Measurements from ENCODE around the gene CCDC6. TPM values are rescaled to one million over a fixed set of nuclear protein-coding genes. Genes with fewer than 3 reads are reported as not detected.

The CCDC6 gene
- total and polyA plus RNA-seq, 2 of the 8 experiments (the other 6 are each of a cell fraction or from before 2014, with no cell fraction given), result 42.2 to 74.4 TPM

GRCh38 chr10:59823111-59823510, 83.2 kb downstream of the CCDC6 start:
- peaks cover 10 to 93% of the 10 kb centered on the region in 2 experiments for H3K79me2 ChIP-seq (ENCODE audit: control insufficient read depth in 1 of 2, insufficient read depth in 2 of 2, low read length in 2 of 2)
- H3K23ac ChIP-seq (ENCODE audit: insufficient read length), result no peak overlapping the region
- no peak overlapping the region for H3K18ac ChIP-seq (ENCODE audit: extremely low read depth, low read length)
- FAIRE-seq (no peak), DNase-seq (ENCODE audit: low read depth in 1 of 2, low spot score in 2 of 2) (no peak)
- no peak overlapping the region for H3K4me3 ChIP-seq (ENCODE audit: extremely low read depth in 1 of 4, insufficient read depth in 2 of 4, low read depth in 3 of 4, low read length in 4 of 4)
- H4K20me1 ChIP-seq (replicated peaks in 1 of 2; ENCODE audit: control insufficient read depth in 1 of 2, insufficient read depth in 2 of 2, low read length in 2 of 2), result peaks cover 1 to 4% of the 10 kb centered on the region in 2 experiments
- H4K5ac ChIP-seq (ENCODE audit: insufficient read length, low read depth, low read length), result no peak overlapping the region
- WGBS, 2 experiments (ENCODE audit: extremely low coverage in 1 of 2, insufficient coverage in 1 of 2, insufficient read length in 1 of 2, insufficient replicate concordance in 2 of 2, low coverage in 1 of 2, low lambda C conversion rate in 2 of 2, missing lambda C conversion rate in 1 of 2), result 91% methylated on average over 6 of the region's 6 CpGs; no CpG with 5 or more reads in 1 of the 2 experiments
- no peak overlapping the region for H3K56ac ChIP-seq (replicated peaks; ENCODE audit: insufficient read length, low read depth, low read length)
- H3K9me3 ChIP-seq (ENCODE audit: insufficient read depth in 2 of 2, low read depth in 1 of 2, low read length in 1 of 2), result no peaks in the 10 kb centered on the region
- no peaks in the 10 kb centered on the region for H3K27me3 ChIP-seq (replicated peaks in 1 of 4; ENCODE audit: control insufficient read depth in 3 of 4, extremely low read depth in 1 of 4, insufficient read depth in 3 of 4, low read length in 3 of 4)
- H3K23me2 ChIP-seq (ENCODE audit: low read depth, low read length), result no peaks in the 10 kb centered on the region
- no peak overlapping the region for H3K9ac ChIP-seq (replicated peaks in 1 of 4; ENCODE audit: extremely low read depth in 1 of 4, low read depth in 3 of 4, low read length in 3 of 4)
- CTCF ChIA-PET (ENCODE audit: partially characterized antibody), result interaction anchor here (0.8 to 7.1 kb wide), 8 partner anchors 9 to 200 kb away, joined by 3 to 40 read pairs (median 6); no protein-coding TSS in a partner anchor
- peaks cover 0 to 6% (median 3%) of the 10 kb centered on the region in 4 experiments; a peak in 3 of 8 replicates for H3K36me3 ChIP-seq (ENCODE audit: control insufficient read depth in 2 of 4, insufficient read depth in 4 of 4, low read length in 3 of 4)
- H2BK120ac ChIP-seq (replicated peaks; ENCODE audit: low read depth, low read length), result no peak overlapping the region
- no peak overlapping the region for H2BK20ac ChIP-seq (ENCODE audit: low read length)
- H2AK5ac ChIP-seq (ENCODE audit: low read depth, low read length), result no peak overlapping the region
- no peaks in the 10 kb centered on the region; the same call in 1 of the 2 replicates for H3K79me1 ChIP-seq (ENCODE audit: low read depth, low read length)
- H2BK5ac ChIP-seq (ENCODE audit: low read depth, low read length), result no peak overlapping the region
- no peak overlapping the region for H4K91ac ChIP-seq (replicated peaks; ENCODE audit: insufficient read length, low read length)
- POLR2A ChIA-PET (ENCODE audit: partially characterized antibody), result interaction anchor here (0.7 kb wide), 1 partner anchor 113 kb away, joined by 4 read pairs; no protein-coding TSS in a partner anchor
- H3K4ac ChIP-seq (replicated peaks; ENCODE audit: insufficient read length, low read depth, low read length), result no peak overlapping the region
- no peak overlapping the region for H4K8ac ChIP-seq (ENCODE audit: extremely low read depth, insufficient read depth, low read length)
- no peak overlapping the region for H3K4me2 ChIP-seq (ENCODE audit: insufficient read depth in 1 of 2, low read depth in 2 of 2, low read length in 2 of 2)
- H2BK15ac ChIP-seq (ENCODE audit: low read length), result no peak overlapping the region
- no peak overlapping the region for H3K14ac ChIP-seq (ENCODE audit: insufficient read length)
- no peak overlapping the region for H2AFZ ChIP-seq (ENCODE audit: low read length)
- no peak overlapping the region for H2BK12ac ChIP-seq (ENCODE audit: low read depth, low read length)
- H3K4me1 ChIP-seq (replicated peaks in 1 of 4; ENCODE audit: control insufficient read depth in 3 of 4, insufficient read depth in 4 of 4, low read length in 3 of 4), result peaks cover 0 to 3% (median 0%) of the 10 kb centered on the region in 4 experiments; a peak in 4 of 7 replicates
- H3K27ac ChIP-seq (ENCODE audit: low read depth, low read length), result no peak overlapping the region
- TF ChIP-seq RXRA (IDR thresholded peaks at IDR 0.05; ENCODE audit: insufficient read depth, low read depth, low read length), result no peak
- no peak for TF ChIP-seq SAP30 (IDR thresholded peaks at IDR 0.05; ENCODE audit: insufficient read depth, insufficient replicate concordance, low read length)
- no peak for TF ChIP-seq RAD21 (IDR thresholded peaks at IDR 0.05 in 1 of 2, conservative IDR thresholded peaks at IDR 0.05 in 1 of 2; ENCODE audit: low read depth in 2 of 2, low read length in 2 of 2)
- TF ChIP-seq YY1 (IDR thresholded peaks at IDR 0.05; ENCODE audit: low read depth, low read length), result no peak
- TF ChIP-seq SRF (IDR thresholded peaks at IDR 0.05; ENCODE audit: low read depth, low read length), result no peak
- no peak for TF ChIP-seq CHD1 (IDR thresholded peaks at IDR 0.05; ENCODE audit: low read depth, low read length)
- no peak for TF ChIP-seq POU5F1 (IDR thresholded peaks at IDR 0.05; ENCODE audit: low read depth, low read length)
- TF ChIP-seq GTF2F1 (IDR thresholded peaks at IDR 0.05; ENCODE audit: borderline replicate concordance, low read depth, low read length), result no peak
- no peak for TF ChIP-seq EGR1 (IDR thresholded peaks at IDR 0.05; ENCODE audit: borderline replicate concordance, low read depth, low read length)
- no peak for TF ChIP-seq POLR2AphosphoS5 (IDR thresholded peaks at IDR 0.05; ENCODE audit: low read depth, low read length)
- no peak for TF ChIP-seq SIRT6 (IDR thresholded peaks at IDR 0.05; ENCODE audit: low read length)
- no peak for TF ChIP-seq TCF12 (IDR thresholded peaks at IDR 0.05; ENCODE audit: low read depth, low read length)
- TF ChIP-seq RFX5 (IDR thresholded peaks at IDR 0.05; ENCODE audit: borderline replicate concordance, low read depth, low read length), result no peak
- no peak for TF ChIP-seq KDM1A (IDR thresholded peaks at IDR 0.05; ENCODE audit: borderline replicate concordance, low read length)

All from H1 (cell line).